CD4-positive, alpha-beta T cell treated with Interleukin-15 for 4 hours (primary cell): ENCODE results near the gene PIK3R5.
"Not testable (repeated sequence)": the region's sequence is repeated elsewhere in the genome, so short reads cannot be mapped to it uniquely, and the experiment has no call there.

Experiments used
- DNase-seq: peaks from one replicate; pipeline ENCODE4 v3.0.0-alpha.2; 2020; ENCODE audit warnings: low spot score

PIK3R5 gene

GRCh38 chr17:8986295-8986694 is 20.8 kb upstream of the PIK3R5 start:
- DNase-seq: no peak

- DNase-seq: no peak
Measured at GRCh38 chr17:8985054-8985701, 19.7 kb upstream of the PIK3R5 start.

DNA sequence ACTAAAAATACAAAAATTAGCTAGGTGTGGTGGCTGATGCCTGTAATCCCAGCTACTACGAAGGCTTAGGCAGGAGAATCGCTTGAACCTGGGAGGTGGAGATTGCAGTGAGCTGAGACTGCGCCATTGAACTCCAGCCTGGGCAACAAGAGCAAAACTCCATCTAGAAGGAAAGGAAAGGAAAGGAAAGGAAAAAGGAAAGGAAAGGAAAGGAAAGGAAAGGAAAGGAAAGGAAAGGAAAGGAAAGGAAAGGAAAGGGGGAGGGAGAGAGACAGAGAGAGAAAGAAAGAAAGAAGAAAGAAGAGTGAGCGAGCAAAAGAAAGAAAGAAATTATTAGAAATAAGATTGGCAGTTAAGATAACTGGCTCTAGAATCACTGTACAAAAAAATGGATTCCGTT is 18.7 kb upstream of the PIK3R5 start:
- DNase-seq: not testable (repeated sequence)

DNA sequence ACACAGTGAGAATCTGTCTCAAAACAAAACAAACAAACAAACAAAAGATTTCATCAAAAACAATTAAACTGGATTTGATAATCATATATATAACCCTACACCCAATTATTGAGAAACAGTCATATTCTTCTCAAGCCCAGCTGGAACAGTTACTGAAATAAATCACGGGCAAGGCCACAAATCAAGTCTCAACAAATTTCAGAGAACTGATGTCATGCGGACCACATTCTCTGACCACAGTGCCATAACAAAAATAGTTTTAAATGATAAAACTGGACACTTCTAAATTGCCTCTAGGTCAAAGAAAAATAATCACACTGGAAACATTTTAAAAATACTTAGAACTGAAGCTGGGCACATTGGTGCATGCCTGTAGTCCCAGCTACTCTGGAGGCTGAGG is 15.9 kb upstream of the PIK3R5 start:
- DNase-seq: no peak

- DNase-seq: no peak
Measured at GRCh38 chr17:8979715-8980114, 14.2 kb upstream of the PIK3R5 start.

DNA sequence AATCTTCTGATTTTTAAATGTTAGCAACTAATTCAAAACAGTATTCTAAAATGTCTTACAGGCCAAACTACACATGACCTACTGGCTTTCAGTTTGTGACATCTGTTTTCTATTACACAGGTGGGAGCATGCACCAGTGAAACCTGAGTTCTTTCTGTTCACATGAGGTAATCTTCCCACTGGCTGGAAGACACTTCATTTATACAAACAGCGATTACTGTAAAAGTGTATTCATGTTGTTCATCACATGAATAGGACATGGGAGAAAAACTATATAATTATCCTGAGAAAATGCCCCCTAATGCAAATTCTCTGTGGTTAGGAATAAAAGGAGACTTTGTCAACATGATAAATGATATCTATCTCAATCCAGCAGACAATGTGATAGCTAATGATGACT is 11.1 kb upstream of the PIK3R5 start:
- DNase-seq: no peak

GRCh38 chr17:8975091-8975725 is 9.7 kb upstream of the PIK3R5 start:
- no peak for DNase-seq

DNA sequence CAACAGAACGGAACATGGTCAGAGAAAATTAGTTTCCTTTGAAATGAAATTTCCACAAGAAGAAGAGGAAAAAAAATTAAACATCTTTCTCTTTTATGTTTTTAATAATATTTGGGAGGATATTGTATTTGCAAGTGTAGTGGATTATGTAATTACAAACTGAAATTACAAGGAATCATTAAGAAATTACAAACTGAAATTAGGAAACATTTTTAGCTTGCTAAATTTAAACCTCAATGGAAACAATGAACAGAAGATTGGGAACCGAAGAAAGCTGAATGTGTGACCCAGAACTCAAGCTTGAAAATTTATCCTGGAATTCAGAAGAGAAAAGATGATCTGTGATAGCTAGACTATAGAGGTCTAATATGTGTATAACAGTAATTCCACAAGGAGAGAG is 4.4 kb upstream of the PIK3R5 start:
- no peak for DNase-seq

GRCh38 chr17:8968503-8968902 is 3.0 kb upstream of the PIK3R5 start:
- no peak for DNase-seq

GRCh38 chr17:8967861-8968260 is 2.4 kb upstream of the PIK3R5 start:
- no peak for DNase-seq

DNA sequence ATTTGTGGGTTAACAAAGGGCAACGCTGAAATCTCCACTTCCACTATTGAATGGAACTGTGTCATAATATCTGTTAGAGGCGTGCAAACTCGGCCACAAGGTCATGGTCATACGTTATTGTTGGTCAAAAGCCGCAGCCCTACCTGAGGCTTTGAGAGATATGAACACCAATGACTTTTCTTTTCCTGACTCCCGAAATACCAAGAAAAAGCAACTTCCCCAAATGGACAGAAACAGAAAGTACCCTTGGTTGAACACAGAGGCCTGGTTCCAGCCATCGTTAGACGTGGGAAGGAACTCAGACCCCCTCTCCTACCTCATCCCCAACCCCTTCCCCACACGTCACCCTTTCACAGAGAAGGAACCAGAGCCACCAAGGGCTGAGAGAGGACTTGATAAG is 1.4 kb upstream of the PIK3R5 start:
- DNase-seq: no peak

- peak; percentile 58 for DNase-seq
Measured at GRCh38 chr17:8964801-8965393, 610 bp downstream of the PIK3R5 start.

GRCh38 chr17:8963647-8964258 is 1.8 kb downstream of the PIK3R5 start:
- DNase-seq: peak; percentile 53

- DNase-seq: no peak
Measured at GRCh38 chr17:8963014-8963413, 2.5 kb downstream of the PIK3R5 start.

DNA sequence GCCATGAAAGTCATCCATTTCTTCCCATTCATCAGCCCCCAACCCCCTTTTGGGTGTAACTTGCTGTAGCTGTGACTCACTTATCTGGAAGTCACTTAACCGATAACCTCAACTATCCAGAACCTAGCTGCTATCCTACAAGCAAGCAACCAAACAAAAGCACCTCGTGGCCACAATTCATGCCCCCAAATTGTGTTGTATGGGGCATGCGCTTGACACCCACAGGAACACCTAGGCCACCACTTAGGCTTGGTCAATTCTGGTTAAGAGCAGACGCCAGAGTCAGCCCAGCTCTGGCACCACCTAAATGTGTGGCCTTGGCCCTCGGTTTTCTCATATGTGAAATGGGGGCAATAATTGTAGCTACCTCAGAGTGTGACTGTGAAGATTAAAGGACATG is 3.7 kb downstream of the PIK3R5 start:
- DNase-seq: no peak

DNA sequence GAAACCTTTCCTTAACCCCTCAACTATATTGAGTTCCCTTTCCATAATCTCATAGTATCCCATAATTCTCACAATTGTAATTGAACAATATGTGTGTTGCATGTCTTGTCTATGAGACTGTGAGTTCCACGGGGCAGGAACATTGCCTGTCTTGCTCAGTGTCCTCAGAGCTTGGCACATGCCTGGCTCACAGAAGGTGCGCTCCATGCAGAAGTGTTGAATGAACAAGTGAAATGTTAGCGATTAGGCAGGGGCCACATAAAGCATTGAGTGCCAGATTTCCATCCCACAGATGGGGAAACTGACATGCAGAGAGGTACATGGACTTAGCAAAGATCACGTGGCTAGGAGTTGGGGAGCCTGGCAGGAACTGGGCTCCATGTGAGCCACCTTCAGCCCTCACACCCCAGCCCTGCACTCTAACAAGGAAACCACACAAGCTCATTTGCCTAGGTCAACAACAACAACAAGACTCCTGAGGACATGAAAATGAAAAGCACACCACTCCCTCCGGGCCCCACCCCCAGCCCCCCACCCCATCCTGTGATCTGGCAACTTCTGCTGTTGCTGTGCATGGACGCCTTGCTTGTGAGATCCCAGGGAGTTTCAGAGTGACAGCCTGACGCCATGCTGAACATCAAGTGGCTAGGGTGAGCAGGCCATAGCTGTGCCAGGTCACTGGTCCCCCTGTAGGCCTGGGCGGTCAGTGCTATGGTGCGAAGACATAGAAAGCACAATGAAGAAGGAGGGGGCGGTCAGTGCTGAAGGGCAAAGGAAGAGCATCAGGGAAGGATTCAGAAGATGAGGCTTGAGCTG is 5.0 kb downstream of the PIK3R5 start:
- no peak for DNase-seq

DNA sequence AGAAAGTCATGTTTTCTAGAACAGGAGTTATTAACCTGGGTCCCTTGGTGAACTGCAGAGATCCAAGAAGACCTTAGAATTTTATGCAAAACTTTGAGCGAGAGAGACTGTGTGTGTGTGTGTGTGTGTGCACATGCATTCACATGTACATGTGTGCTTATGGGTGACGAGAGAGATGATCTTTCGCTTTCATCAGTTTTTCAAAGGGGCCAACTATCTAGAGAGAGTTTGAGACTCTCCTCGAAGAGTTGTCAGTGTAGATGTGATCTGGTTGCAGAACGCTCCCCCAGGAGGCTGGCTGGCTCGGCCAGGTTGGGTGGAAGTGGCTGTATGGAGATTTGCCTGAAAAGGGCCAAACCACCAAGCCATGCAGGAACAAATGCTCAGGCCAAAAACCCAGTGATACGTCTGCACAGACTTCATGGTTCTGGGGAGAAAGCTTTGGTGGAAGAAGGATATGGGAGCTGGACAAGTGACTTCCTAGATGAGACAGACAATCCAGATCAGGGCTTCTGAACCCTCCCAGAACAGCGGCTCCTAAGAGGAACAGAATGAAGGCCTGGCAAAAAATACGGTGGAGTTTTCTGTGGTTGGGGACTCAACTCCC is 6.1 kb downstream of the PIK3R5 start:
- DNase-seq: no peak

- no peak for DNase-seq
Measured at GRCh38 chr17:8957721-8958120, 7.8 kb downstream of the PIK3R5 start.

- DNase-seq: no peak
Measured at GRCh38 chr17:8956465-8956902, 9.0 kb downstream of the PIK3R5 start.

DNA sequence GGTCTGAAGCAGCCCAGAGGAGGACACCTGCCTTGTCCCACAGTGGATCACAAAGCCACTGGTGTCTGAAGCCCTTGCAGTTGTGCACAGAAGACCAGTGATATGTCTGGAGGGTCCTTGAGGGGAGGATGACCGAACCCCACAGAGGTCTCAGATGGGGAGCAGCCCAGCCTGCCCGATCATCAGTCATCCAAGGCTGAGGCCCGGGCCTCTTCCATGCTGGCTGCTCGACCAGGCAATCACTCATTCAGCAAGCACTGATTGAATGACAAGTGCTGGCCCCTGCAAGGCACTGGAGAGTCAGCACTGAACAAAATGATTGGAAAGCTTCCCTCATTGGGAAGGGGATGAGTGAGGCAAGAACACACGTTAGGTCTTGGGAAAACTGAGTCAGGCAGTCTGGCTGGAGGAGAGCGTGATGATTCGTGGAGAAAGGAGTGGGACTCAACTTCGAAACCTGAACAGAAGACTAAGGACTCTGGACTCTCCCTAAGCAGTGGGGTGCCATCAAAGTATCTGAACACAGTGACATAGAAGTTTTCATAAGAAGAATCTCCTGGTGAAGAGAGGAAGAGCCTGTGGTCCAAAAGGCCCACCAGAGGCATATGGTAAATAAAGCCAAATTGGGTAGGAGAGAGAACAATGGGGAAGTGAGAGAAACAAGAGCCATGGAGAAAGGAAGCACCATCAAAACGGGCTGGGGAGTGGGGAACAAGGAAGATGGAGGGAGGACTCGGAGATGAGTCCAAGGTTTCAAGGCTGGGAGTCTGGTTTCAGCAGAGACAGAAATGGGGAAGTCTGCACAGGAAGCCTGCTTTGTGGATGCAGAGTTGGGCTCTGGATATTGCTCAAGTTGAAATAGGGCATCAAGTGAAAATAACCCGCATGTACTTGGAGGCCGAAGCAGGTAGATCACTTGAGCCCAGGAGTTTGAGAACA is 10.2 kb downstream of the PIK3R5 start:
- no peak for DNase-seq

DNA sequence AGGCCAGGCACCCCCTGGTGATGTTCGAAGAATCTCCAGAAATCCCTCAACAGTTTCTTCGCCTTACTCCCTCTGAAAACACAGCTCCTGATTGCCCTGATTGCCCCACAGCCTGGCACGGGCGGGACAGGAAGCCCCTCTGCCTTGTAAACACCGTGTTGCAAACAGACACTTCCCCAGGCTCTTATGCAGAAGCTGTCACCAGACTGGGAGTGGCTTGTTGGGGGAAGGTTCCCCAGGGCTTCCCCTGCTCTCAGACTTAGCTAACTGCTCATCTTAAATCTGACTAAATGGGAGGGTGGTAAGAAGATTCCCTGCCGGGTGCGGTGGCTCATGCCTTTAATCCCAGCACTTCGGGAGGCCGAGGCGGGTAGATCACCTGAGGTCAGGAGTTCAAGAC is 11.2 kb downstream of the PIK3R5 start:
- DNase-seq: peak; percentile 83
